NCI-H345 treated with DMSO at 0.1 percent for 48 hours (cell line): ENCODE data around the gene LIN7A.
"Not testable (repeated sequence)": the region's sequence is repeated elsewhere in the genome, so short reads cannot be mapped to it uniquely, and the experiment has no call there.

Experiments used
- DNase-seq: peaks from one replicate; lab custom pipeline; 2025; ENCODE audit not compliant: unreplicated experiment; lab: John Stamatoyannopoulos, UW

Gene LIN7A

DNA sequence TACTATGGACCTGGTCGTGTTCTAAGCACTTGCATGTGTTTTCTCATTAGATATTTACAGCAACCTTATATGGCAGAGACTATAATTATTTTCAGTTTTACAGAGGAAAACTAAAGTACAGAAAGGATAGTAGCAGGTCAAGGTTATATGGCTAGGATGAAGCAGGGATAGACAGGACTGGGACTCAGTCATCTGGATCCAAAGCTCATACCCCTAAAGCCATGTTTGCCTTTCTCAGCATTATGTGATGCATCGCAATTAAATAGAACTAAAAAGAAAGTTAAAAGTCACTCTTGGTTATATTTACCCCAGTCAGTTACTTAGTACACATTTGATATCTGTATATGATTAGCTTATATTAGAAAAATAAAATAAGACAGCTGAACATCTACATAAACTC lies 13.3 kb downstream of the LIN7A start:
- DNase-seq: no peak

GRCh38 chr12:80920006-80920405 lies 17.7 kb downstream of the LIN7A start:
- no peak for DNase-seq

GRCh38 chr12:80917651-80918050 lies 20.1 kb downstream of the LIN7A start:
- no peak for DNase-seq

DNA sequence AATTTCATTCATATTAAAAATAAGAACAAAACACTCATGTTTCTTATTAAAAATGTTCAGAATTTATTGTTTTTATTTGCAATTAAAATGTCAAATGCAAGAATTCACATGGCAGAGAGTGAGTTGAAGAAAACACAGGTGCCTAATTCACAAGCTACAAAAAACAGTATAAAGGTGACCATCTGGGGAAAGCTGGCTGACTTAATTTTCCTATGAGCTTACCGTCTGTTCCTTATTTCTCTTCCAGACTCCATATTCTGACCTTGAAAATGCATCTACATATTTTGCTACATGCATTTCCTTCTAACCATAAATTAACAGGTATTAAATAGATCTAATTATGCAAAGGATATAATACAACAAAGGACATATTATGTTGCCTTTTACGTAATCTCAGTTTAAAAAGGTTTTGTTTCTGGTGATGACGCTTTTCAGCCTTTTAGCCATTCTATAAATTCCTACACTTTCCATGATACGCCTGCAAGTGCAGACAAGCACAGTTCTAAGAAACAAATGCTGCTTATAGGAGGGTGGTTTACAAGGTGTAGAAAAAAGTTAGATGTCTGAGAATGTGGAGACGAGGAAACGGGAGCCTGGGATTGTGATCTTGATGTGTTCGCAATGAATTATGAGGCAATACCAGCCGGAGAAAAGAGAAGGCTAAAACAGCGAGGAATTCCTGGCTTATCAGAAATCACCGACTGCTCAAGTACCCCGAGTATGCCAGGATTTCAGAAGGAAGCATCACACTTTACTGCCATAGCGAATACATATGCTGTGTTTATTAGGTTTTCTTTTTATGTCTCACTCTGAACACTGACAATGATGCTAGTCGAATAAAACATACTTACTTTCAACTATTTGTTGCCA lies 24.6 kb downstream of the LIN7A start:
- DNase-seq: no peak

DNA sequence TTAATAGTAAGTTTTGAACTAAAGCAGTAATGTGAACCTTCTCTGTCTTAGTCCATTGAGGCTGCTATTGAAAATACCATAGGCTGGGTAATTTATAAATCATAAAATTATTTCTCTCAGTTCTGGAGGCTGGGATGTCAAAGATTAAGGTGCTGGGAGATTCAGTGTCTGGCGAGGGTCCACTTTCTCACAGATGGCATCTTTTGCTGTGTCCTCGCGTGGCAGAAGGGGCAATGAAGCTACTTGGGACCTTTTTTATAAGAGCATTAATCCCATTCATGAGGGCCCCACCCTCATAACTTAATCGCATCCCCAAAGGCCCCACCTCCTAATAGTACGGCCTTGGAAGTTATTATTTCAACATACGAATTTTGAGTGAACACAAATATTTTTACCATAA lies 28.4 kb downstream of the LIN7A start:
- DNase-seq: no peak

GRCh38 chr12:80902711-80903110 lies 35.0 kb downstream of the LIN7A start:
- no peak for DNase-seq

DNA sequence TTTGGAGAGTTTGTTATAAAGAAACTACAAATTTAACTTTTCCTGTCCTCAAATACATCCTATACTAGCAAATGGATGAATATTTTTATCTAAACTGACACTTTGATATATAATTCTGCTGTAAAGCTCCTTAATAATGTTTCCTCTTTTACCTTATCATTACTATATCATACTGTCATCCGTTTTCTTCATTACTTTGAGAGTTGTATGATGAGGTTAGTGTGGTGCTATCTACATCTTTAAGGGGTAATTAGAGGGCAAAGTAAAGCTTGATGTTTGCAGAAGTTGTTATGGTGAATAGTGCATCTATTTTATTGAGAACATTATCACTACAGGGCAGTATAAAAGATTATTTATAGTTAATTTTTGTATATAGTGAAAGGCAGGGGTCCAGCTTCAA lies 36.1 kb downstream of the LIN7A start:
- DNase-seq: no peak

DNA sequence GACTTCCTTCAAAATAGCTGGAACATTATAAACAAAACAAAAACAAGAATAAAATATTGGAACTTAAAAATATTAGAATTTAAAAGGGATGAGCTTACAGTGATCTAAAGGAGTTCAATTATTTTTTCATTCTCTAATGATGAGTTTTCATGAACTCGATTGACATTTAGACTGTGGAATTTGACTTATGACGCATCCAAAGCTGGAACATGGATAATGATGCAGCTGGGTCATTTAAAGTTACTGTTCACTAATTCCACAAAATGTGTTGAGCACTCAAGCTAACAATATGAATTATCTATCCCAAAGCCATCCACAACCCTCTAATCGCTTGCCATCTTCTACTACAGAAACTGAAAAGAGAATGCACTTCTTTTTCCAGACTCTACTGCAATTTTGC lies 42.5 kb downstream of the LIN7A start:
- DNase-seq: no peak

DNA sequence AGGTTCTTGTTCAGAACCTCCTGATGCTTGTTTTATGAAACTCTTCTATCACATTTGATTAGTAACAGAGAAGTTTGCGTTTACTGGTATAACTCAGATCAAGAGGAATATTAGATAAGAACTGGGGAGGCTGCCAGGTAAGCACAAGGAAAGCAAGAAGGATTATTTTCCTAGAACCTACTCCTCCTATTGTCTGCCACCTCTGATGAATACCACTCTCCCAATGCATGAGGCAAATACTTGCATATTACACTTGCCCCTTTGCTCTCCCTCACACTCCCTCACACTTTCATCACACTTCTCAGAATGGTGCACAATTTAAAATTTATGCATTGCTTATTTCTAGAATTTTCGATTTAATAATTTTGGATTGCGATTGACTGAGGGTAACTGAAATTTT lies 43.6 kb downstream of the LIN7A start:
- DNase-seq: no peak

GRCh38 chr12:80892597-80893445 lies 44.9 kb downstream of the LIN7A start:
- DNase-seq: no peak

DNA sequence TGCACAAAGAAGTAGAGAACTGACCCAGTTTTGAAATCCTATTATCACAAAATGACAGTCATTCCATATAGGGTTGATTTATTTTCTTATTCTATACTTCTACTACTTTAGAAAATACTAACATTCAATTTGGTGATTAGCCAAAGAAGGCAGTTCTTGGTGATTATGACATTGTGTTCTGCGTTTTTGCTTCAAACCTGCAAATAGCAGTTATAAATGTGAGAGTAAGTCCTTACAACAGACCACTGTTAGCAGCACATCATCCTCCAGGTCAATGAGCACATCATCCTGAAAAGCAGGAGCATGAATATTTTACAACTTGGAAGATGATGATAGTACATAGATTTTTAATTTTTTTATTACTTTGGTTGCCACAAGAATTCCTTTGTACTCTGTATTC lies 53.1 kb downstream of the LIN7A start:
- no peak for DNase-seq

- DNase-seq: no peak
These were observed 56.6 kb downstream of the LIN7A start for GRCh38 chr12:80881106-80881505.

GRCh38 chr12:80878452-80878851 lies 59.3 kb downstream of the LIN7A start:
- not testable (repeated sequence) for DNase-seq

DNA sequence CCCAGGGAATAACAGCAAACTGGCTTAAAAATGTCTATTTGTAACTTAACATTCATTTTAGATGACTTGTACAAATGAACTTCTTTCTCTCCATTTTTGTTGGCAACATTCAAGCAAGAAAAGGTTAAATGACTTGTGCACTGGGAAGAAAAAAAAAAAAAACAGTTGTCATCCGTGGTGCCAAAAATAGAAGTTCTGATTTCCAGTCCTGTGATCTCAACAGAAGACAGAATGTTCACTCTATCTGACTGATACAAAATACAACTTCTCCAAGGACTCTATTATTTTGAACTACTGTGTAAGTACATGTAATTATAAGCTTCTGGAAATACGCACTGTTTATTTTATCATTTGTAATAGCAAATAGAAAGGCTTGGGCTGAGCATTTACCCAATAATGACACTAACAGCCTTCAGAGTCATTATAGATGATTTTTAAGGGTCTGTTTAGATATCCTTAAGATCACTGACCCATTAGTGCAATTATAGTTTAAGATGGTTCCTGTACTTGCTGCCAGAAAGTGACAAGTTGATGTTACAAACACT lies 59.9 kb downstream of the LIN7A start:
- DNase-seq: no peak

GRCh38 chr12:80872053-80872452 lies 65.7 kb downstream of the LIN7A start:
- DNase-seq: no peak

GRCh38 chr12:80869264-80869663 lies 68.5 kb downstream of the LIN7A start:
- no peak for DNase-seq

- no peak for DNase-seq
These were observed 69.2 kb downstream of the LIN7A start for GRCh38 chr12:80868576-80868975.

DNA sequence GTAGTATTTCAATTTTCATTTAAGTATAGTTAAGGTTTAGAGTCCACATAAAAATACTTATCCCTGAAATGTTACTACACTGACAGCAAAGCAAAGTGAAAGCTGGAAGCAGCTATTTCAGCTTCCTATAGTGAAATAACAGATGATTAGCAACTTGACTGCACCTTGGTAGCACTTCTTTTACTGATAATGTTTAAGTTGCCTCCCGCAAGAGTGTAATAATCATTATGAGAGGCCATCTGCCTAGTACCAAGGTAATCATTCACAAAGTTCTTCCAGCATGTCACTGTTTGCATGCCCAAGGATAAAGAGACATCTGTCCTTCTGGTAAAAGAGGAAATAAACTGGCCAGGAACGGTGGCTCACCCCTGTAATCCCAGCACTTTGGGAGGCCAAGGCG lies 69.8 kb downstream of the LIN7A start:
- DNase-seq: no peak

DNA sequence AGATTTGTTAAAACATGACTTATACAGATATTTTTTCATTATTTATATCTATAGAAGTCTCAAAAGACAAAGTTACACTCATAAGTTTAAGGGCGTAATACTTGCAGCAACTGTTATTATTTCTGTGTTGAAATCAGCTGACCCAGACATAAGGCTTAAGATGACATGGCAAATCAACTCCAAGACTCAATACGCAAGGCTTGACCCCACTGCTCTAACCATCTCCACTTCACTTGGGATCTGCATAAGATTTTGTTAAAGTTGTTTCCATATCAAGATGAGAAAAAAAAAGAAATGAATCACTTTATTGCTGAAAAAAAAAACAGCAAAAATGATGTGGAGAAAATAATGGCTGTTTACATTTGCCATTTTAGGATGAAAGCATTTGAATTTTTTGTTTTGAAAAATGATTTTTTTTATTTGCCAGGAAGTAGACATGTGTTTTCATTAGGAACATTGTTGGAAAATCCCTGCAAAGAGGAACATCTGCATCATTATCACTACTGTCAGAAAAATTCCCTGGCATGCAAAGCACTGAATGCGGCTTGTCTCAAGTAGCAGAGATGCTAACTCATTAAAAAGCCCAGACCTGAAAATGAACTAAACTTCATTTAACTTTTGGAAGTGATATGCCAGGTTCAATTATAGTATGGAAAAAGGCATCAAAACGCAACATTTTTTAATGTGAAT lies 73.5 kb downstream of the LIN7A start:
- no peak for DNase-seq

DNA sequence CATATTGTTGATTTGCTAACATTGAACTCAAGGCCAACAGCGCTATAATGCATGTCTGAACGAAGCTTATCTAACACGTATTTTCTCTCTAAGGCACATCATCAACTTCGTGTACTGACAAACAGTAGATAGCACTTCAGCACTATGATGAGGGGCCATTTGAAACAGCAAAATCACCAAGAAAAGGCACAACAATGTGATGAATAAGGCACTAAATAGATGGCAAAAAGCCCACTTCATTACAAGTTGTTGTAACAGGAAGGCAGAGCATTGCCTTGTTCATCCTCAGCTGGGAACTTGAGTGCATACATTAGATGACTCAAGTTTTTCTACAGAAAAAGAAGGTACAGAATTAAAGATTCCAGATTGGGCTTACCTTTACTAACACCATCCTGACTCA lies 75.2 kb downstream of the LIN7A start:
- DNase-seq: no peak

DNA sequence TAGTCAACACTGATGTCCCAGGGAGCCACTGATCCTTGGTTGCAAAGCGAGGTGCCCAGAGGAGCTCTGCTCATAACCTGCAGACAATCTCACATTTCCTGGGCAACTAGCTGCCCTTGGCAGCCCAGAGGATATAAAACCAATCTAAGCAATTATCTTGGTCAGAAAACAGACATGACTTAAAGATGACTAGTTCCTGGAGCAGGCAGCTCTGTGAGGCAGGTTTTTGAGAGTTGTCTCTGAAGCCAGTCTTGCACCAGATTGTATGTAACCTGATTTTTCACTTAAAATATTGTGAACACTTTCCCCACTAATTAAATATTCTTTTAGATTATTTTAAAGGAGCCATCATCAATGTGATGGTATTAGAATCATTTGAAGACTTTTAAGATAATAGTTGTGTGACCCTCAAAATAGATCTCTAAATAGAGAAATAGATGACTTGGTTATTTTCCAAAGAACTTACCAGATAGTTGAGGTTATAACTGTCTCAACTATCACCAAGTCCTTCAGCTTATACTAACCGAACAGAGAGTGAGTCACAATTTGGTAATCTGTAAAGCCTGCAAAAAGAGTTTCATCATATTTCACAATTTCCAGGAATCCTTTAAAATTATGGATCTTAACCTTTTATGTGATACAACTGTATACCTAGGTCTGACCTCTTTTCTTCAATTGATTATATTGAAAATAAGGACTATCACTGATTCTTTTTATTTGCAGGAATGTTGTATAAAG lies 75.9 kb downstream of the LIN7A start:
- no peak for DNase-seq
